MM.1S (cell line): ENCODE data around the gene DNAL4.

Source experiments
- DNase-seq: peaks from one replicate; pipeline ENCODE4 v3.0.0-alpha.2; 2015
- H2AFZ ChIP-seq: fragments of 300-600 bp; sonication (generic); 2 replicates; pipeline ENCODE4 v1.6.0; 2016; ENCODE audit warnings: antibody characterized with exemption, low read length
- H3F3A ChIP-seq: fragments of 300-600 bp; sonication (generic); 2 replicates; pipeline ENCODE4 v1.6.1; 2016; ENCODE audit warnings: mild to moderate bottlenecking, antibody characterized with exemption, low read length, moderate library complexity, mixed read lengths; ENCODE audit not compliant: insufficient read depth
- H3K27ac ChIP-seq: fragments of 300-600 bp; sonication (generic); 2 replicates; pipeline ENCODE4 v1.5.1; 2016; ENCODE audit warnings: mild to moderate bottlenecking, low read length
- H3K27me3 ChIP-seq: fragments of 300-600 bp; sonication (generic); replicated peaks from 2 replicates; pipeline ENCODE4 v1.6.0; 2016; ENCODE audit warnings: low read length; ENCODE audit not compliant: insufficient read depth
- H3K36me3 ChIP-seq: fragments of 300-600 bp; sonication (generic); replicated peaks from 2 replicates; pipeline ENCODE4 v1.6.1; 2016; ENCODE audit warnings: mild to moderate bottlenecking, low read length, mixed read lengths; ENCODE audit not compliant: insufficient read depth
- H3K4me1 ChIP-seq: fragments of 300-600 bp; sonication (generic); 2 replicates; pipeline ENCODE4 v1.6.1; 2016; ENCODE audit warnings: low read length, mixed read lengths
- H3K4me2 ChIP-seq: fragments of 300-600 bp; sonication (generic); 2 replicates; pipeline ENCODE4 v1.6.0; 2016; ENCODE audit warnings: low read depth, low read length
- H3K4me3 ChIP-seq: fragments of 300-600 bp; sonication (generic); 2 replicates; pipeline ENCODE4 v1.5.1; 2016; ENCODE audit warnings: low read length, mixed read lengths
- H3K79me2 ChIP-seq: fragments of 300-600 bp; sonication (generic); 2 replicates; pipeline ENCODE4 v1.6.1; 2016; ENCODE audit warnings: mixed run types, low read length, mixed read lengths
- H3K9ac ChIP-seq: fragments of 300-600 bp; sonication (generic); 2 replicates; pipeline ENCODE4 v1.6.1; 2016; ENCODE audit warnings: low read length, mixed read lengths
- H3K9me2 ChIP-seq: fragments of 300-600 bp; sonication (generic); replicated peaks from 2 replicates; pipeline ENCODE4 v1.6.1; 2016; ENCODE audit warnings: mild to moderate bottlenecking, low read length, mixed read lengths; ENCODE audit not compliant: insufficient read depth
- H3K9me3 ChIP-seq: fragments of 300-600 bp; sonication (generic); replicated peaks from 2 replicates; pipeline ENCODE4 v1.6.1; 2016; ENCODE audit warnings: mild to moderate bottlenecking, low read length, mixed read lengths; ENCODE audit not compliant: insufficient read depth
- H4K20me1 ChIP-seq: fragments of 300-600 bp; sonication (generic); 2 replicates; pipeline ENCODE4 v1.6.1; 2016; ENCODE audit warnings: mild to moderate bottlenecking, low read length, moderate library complexity, mixed read lengths; ENCODE audit not compliant: insufficient read depth
- EZH2 ChIP-seq: fragments of 300-600 bp; sonication (generic); optimal IDR thresholded peaks from 2 replicates; pipeline ENCODE3; 2017; ENCODE audit warnings: low read depth, mild to moderate bottlenecking, antibody characterized with exemption, low read length, mixed read lengths
- EZH2phosphoT487 ChIP-seq: fragments of 300-600 bp; sonication (generic); IDR thresholded peaks from 2 replicates; pipeline ENCODE4 v1.6.1; 2018; ENCODE audit warnings: antibody characterized with exemption, low read length
- TF ChIP-seq, protein P1 (sequence below): fragments of 300-600 bp; sonication (generic); IDR thresholded peaks from 2 replicates; pipeline ENCODE4 v1.5.1; 2016; ENCODE audit warnings: antibody characterized with exemption, low read length, mixed read lengths

The DNAL4 gene

DNA sequence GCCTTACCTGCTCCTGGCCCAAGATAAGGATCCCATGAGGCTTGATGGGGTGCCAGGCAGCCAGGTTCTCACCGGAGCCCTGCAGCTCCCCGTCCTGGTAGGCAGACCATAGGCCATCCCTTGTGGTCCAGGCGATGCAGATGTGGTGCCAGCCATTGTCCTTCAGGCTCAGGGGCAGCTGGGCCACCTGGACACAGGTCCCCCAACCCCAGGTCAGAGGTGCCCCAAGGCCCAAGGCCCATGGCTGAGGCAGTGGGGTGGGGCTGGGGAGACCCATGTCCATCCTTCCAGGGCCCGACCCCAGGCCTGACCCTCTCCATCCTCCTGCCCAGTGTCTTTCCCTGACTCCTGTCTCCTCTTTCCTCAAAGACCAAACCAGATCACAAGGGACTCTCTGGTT, 29.1 kb upstream of the DNAL4 start:
- no peak for DNase-seq
- Histone ChIP-seq H3K4me3 (no peak overlapping the region), H3K4me1 (no peaks in the 10 kb centered on the region), H2AFZ (no peak overlapping the region), H3K9me3 (no peaks in the 10 kb centered on the region), H3F3A (no peaks in the 10 kb centered on the region), H3K4me2 (no peak overlapping the region), H3K9me2 (no peaks in the 10 kb centered on the region), H3K36me3 (no peaks in the 10 kb centered on the region), H3K27me3 (peaks cover 58% of the 10 kb centered on the region), H3K27ac (no peak overlapping the region), H3K79me2 (no peaks in the 10 kb centered on the region), H4K20me1 (no peaks in the 10 kb centered on the region), H3K9ac (no peak overlapping the region)
- TF ChIP-seq EZH2 (no peak), EZH2phosphoT487 (no peak)
- TF ChIP-seq, protein P1, sequence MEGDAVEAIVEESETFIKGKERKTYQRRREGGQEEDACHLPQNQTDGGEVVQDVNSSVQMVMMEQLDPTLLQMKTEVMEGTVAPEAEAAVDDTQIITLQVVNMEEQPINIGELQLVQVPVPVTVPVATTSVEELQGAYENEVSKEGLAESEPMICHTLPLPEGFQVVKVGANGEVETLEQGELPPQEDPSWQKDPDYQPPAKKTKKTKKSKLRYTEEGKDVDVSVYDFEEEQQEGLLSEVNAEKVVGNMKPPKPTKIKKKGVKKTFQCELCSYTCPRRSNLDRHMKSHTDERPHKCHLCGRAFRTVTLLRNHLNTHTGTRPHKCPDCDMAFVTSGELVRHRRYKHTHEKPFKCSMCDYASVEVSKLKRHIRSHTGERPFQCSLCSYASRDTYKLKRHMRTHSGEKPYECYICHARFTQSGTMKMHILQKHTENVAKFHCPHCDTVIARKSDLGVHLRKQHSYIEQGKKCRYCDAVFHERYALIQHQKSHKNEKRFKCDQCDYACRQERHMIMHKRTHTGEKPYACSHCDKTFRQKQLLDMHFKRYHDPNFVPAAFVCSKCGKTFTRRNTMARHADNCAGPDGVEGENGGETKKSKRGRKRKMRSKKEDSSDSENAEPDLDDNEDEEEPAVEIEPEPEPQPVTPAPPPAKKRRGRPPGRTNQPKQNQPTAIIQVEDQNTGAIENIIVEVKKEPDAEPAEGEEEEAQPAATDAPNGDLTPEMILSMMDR: no peak

GRCh38 chr22:38820020-38820419, 26.1 kb upstream of the DNAL4 start:
- peaks cover 61% of the 10 kb centered on the region for H3K27me3 ChIP-seq
- DNase-seq: no peak
- no peaks in the 10 kb centered on the region for H3K79me2 ChIP-seq
- H3K9me3 ChIP-seq: no peaks in the 10 kb centered on the region
- H3F3A ChIP-seq: no peaks in the 10 kb centered on the region
- no peak overlapping the region for H3K4me3 ChIP-seq
- H4K20me1 ChIP-seq: no peaks in the 10 kb centered on the region
- TF ChIP-seq EZH2 (no peak), EZH2phosphoT487 (no peak)
- TF ChIP-seq, protein P1: no peak
- H3K9me2 ChIP-seq: no peaks in the 10 kb centered on the region
- no peak overlapping the region for H3K27ac ChIP-seq
- H3K4me1 ChIP-seq: no peaks in the 10 kb centered on the region
- no peak overlapping the region for H3K4me2 ChIP-seq
- no peak overlapping the region for H3K9ac ChIP-seq
- no peak overlapping the region for H2AFZ ChIP-seq
- no peaks in the 10 kb centered on the region for H3K36me3 ChIP-seq

DNA sequence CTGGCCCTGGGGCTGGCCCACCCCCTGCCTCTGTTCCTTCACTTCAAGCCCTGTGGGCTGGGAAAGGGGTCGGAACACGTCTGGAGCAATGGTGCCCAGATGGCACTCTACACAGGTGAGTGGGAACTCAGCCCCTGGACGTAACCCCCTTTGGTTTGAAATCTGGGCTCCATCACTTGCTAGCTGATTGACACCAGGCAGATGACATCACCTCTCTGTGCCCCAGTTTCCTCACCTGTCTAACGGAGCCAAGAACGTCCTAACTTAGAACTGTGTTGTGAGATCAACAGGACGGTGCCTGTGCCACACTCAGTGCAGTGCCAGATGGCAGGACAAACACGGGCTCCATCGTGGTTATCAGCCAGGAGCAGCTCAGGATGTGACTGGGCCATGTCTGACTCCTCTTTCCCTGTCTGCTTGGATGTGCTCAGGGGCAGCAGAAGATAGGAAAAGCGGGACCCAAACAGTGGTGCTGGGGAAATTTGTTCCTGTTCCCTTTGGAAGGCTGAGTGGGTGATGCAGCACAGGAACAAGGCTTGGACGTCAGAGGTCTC, 25.5 kb upstream of the DNAL4 start:
- TF ChIP-seq, protein P1: no peak
- no peak for TF ChIP-seq EZH2
- TF ChIP-seq EZH2phosphoT487: no peak
- no peak overlapping the region for H3K4me3 ChIP-seq
- no peaks in the 10 kb centered on the region for H3K4me1 ChIP-seq
- H3K9me2 ChIP-seq: no peaks in the 10 kb centered on the region
- no peaks in the 10 kb centered on the region for H3K9me3 ChIP-seq
- H3K27me3 ChIP-seq: peaks cover 67% of the 10 kb centered on the region
- no peak overlapping the region for H3K27ac ChIP-seq
- no peak overlapping the region for H3K9ac ChIP-seq
- no peak for DNase-seq
- H3K79me2 ChIP-seq: no peaks in the 10 kb centered on the region
- no peaks in the 10 kb centered on the region for H4K20me1 ChIP-seq
- H2AFZ ChIP-seq: no peak overlapping the region
- no peak overlapping the region for H3K4me2 ChIP-seq
- no peaks in the 10 kb centered on the region for H3K36me3 ChIP-seq
- H3F3A ChIP-seq: no peaks in the 10 kb centered on the region
